Mammary epithelial cell (primary cell): ENCODE measurements around the gene CCDC142.

Experiments
- EZH2 ChIP-seq: IDR thresholded peaks from 2 replicates; pipeline ENCODE4 v1.6.1; 2012; ENCODE audit warnings: low read length, inconsistent platforms, borderline replicate concordance
- TF ChIP-seq, protein P1 (sequence below), 2 donors: IDR thresholded peaks in 1 of 2; conservative IDR thresholded peaks in 1 of 2; 2 replicates each; pipeline ENCODE4 v1.5.1; 2011 to 2012; ENCODE audit warnings: inconsistent platforms in 2 of 2, low read length in 2 of 2, mild to moderate bottlenecking in 2 of 2, control low read depth in 1 of 2, low read depth in 1 of 2; ENCODE audit not compliant: insufficient read depth in 1 of 2; ENCODE audit errors: extremely low read depth in 1 of 2

GRCh38 chr2:74429487-74430451 is 53.0 kb downstream of the CCDC142 start:
- no peak for TF ChIP-seq EZH2
- TF ChIP-seq, protein P1, sequence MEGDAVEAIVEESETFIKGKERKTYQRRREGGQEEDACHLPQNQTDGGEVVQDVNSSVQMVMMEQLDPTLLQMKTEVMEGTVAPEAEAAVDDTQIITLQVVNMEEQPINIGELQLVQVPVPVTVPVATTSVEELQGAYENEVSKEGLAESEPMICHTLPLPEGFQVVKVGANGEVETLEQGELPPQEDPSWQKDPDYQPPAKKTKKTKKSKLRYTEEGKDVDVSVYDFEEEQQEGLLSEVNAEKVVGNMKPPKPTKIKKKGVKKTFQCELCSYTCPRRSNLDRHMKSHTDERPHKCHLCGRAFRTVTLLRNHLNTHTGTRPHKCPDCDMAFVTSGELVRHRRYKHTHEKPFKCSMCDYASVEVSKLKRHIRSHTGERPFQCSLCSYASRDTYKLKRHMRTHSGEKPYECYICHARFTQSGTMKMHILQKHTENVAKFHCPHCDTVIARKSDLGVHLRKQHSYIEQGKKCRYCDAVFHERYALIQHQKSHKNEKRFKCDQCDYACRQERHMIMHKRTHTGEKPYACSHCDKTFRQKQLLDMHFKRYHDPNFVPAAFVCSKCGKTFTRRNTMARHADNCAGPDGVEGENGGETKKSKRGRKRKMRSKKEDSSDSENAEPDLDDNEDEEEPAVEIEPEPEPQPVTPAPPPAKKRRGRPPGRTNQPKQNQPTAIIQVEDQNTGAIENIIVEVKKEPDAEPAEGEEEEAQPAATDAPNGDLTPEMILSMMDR (conservative IDR thresholded peaks at IDR 0.05 in 1 of 2, IDR thresholded peaks at IDR 0.05 in 1 of 2; ENCODE audit: extremely low read depth in 1 of 2, insufficient read depth in 1 of 2, low read depth in 1 of 2, low read length in 2 of 2) = no peak
